Measurements from ENCODE around the gene ELK1.

Gene ELK1

DNA sequence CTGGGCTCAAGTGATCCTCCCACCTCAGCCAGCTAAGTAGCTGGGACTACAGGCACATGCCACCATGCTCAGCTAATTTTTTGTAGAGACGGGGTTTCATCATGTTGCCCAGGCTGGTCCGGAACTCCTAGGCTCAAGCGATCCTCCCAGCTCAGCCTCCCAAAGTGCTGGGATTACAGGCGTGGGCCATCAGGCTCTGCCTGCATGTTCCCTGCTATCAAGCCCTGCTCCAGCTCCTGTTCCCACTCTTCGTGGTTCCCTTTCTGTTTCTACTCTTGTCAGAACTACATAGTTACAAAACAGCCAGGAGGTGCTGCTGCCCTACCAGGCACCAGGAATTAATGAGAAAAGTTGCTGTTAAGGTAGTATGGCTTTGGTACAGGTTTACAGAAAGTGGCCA, 59.4 kb downstream of the ELK1 start:
- Histone ChIP-seq H3K4me1 (ENCODE audit: insufficient read depth, low read length, severe bottlenecking) (no peaks in the 10 kb centered on the region), H3K9me2 (ENCODE audit: low read depth, low read length) (no peaks in the 10 kb centered on the region), H3K79me2 (ENCODE audit: insufficient read depth, low read length) (no peaks in the 10 kb centered on the region), H3K27me3 (ENCODE audit: insufficient read depth, low read length) (no peaks in the 10 kb centered on the region), H4K20me1 (ENCODE audit: insufficient read depth, low read length) (no peaks in the 10 kb centered on the region), H3K27ac (ENCODE audit: low read depth, low read length, poor library complexity, severe bottlenecking) (no peak overlapping the region), H2AFZ (ENCODE audit: low read length) (no peak overlapping the region), H3K9ac (ENCODE audit: low read length) (no peak overlapping the region), H3K4me3 (ENCODE audit: low read depth, low read length, poor library complexity, severe bottlenecking) (no peak overlapping the region), H3K36me3 (ENCODE audit: insufficient read depth, low read length) (no peaks in the 10 kb centered on the region), H3F3A (ENCODE audit: insufficient read depth, low read length) (no peaks in the 10 kb centered on the region), H3K4me2 (ENCODE audit: low read length) (no peak overlapping the region), H3K9me3 (ENCODE audit: low read length) (no peaks in the 10 kb centered on the region)
- no peak for TF ChIP-seq EZH2 (IDR thresholded peaks at IDR 0.05; ENCODE audit: borderline replicate concordance, low read length)
- TF ChIP-seq, protein P1, sequence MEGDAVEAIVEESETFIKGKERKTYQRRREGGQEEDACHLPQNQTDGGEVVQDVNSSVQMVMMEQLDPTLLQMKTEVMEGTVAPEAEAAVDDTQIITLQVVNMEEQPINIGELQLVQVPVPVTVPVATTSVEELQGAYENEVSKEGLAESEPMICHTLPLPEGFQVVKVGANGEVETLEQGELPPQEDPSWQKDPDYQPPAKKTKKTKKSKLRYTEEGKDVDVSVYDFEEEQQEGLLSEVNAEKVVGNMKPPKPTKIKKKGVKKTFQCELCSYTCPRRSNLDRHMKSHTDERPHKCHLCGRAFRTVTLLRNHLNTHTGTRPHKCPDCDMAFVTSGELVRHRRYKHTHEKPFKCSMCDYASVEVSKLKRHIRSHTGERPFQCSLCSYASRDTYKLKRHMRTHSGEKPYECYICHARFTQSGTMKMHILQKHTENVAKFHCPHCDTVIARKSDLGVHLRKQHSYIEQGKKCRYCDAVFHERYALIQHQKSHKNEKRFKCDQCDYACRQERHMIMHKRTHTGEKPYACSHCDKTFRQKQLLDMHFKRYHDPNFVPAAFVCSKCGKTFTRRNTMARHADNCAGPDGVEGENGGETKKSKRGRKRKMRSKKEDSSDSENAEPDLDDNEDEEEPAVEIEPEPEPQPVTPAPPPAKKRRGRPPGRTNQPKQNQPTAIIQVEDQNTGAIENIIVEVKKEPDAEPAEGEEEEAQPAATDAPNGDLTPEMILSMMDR (IDR thresholded peaks at IDR 0.05; ENCODE audit: low read length) = no peak

- Histone ChIP-seq H3K9me2 (ENCODE audit: low read depth, low read length) (no peaks in the 10 kb centered on the region), H3K9ac (ENCODE audit: low read length) (no peak overlapping the region), H3F3A (ENCODE audit: insufficient read depth, low read length) (no peaks in the 10 kb centered on the region), H3K4me1 (ENCODE audit: insufficient read depth, low read length, severe bottlenecking) (no peaks in the 10 kb centered on the region), H3K9me3 (ENCODE audit: low read length) (no peaks in the 10 kb centered on the region), H3K27me3 (ENCODE audit: insufficient read depth, low read length) (no peaks in the 10 kb centered on the region), H3K79me2 (ENCODE audit: insufficient read depth, low read length) (no peaks in the 10 kb centered on the region), H2AFZ (ENCODE audit: low read length) (no peak overlapping the region), H3K36me3 (ENCODE audit: insufficient read depth, low read length) (no peaks in the 10 kb centered on the region), H3K4me3 (ENCODE audit: low read depth, low read length, poor library complexity, severe bottlenecking) (no peak overlapping the region), H3K27ac (ENCODE audit: low read depth, low read length, poor library complexity, severe bottlenecking) (no peak overlapping the region), H4K20me1 (ENCODE audit: insufficient read depth, low read length) (no peaks in the 10 kb centered on the region), H3K4me2 (ENCODE audit: low read length) (no peak overlapping the region)
- TF ChIP-seq EZH2 (IDR thresholded peaks at IDR 0.05; ENCODE audit: borderline replicate concordance, low read length) = no peak
- TF ChIP-seq, protein P1 (IDR thresholded peaks at IDR 0.05; ENCODE audit: low read length) = no peak
Measured at GRCh38 chrX:47587906-47588735, 62.2 kb downstream of the ELK1 start.

DNA sequence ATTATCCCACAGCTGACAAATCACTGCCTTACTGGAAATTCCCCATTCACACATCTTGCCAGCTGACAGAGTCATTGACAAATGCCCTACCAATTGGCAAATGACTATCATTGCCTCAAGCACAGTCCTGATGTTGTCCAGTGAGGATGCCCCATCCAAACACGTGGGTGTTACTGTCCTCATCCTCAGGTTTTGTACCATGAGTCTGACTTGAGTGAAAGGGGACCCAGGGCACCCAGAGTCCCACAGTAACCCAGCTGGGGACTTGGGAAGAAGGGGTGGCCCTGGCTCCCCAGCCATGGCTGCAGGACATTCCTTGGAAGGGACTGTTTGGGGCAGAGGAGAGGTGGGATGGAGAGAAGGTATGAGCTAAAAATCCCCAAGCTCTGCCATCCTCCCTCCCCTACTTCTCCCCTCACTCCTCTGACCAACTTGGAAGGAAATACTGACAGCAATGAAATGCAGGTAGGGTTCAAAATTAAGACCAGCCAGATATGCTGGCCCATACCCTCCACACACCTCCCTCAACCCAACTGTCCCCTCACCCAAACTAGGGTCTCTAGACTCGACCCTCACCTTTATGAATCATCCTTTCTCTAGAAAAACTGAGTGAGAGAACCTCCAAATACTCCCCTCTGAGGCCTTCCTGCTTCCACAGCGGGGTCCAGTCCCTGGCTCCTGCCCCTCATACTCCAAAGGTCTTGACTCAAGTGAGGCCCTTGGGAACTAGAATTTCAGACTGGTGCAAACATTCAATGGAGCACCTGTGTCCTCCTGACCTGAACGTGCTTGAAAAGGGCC, 63.1 kb downstream of the ELK1 start:
- Histone ChIP-seq H3K9ac (ENCODE audit: low read length) (no peak overlapping the region), H4K20me1 (ENCODE audit: insufficient read depth, low read length) (no peaks in the 10 kb centered on the region), H3K27ac (ENCODE audit: low read depth, low read length, poor library complexity, severe bottlenecking) (no peak overlapping the region), H2AFZ (ENCODE audit: low read length) (no peak overlapping the region), H3K4me3 (ENCODE audit: low read depth, low read length, poor library complexity, severe bottlenecking) (no peak overlapping the region), H3K9me3 (ENCODE audit: low read length) (no peaks in the 10 kb centered on the region), H3K79me2 (ENCODE audit: insufficient read depth, low read length) (no peaks in the 10 kb centered on the region), H3F3A (ENCODE audit: insufficient read depth, low read length) (no peaks in the 10 kb centered on the region), H3K27me3 (ENCODE audit: insufficient read depth, low read length) (no peaks in the 10 kb centered on the region), H3K4me1 (ENCODE audit: insufficient read depth, low read length, severe bottlenecking) (no peaks in the 10 kb centered on the region), H3K36me3 (ENCODE audit: insufficient read depth, low read length) (no peaks in the 10 kb centered on the region), H3K9me2 (ENCODE audit: low read depth, low read length) (no peaks in the 10 kb centered on the region), H3K4me2 (ENCODE audit: low read length) (no peak overlapping the region)
- no peak for TF ChIP-seq EZH2 (IDR thresholded peaks at IDR 0.05; ENCODE audit: borderline replicate concordance, low read length)
- TF ChIP-seq, protein P1 (IDR thresholded peaks at IDR 0.05; ENCODE audit: low read length) = no peak

Data from OCI-LY1 (cell line).